ENCODE measurements around the gene CNOT6.

GRCh38 chr5:180618487-180618828, 124.3 kb downstream of the CNOT6 start:
- TF ChIP-seq CTCF (conservative IDR thresholded peaks at IDR 0.05) (no peak), EZH2 (IDR thresholded peaks at IDR 0.05; ENCODE audit: low read depth) (no peak)
